GM23338 (cell line): Measurements from ENCODE around the gene GOLT1B. TPM values are rescaled to one million over a fixed set of nuclear protein-coding genes. Genes with fewer than 3 reads are reported as not detected.

Experiments used
- ATAC-seq: fragments of 200-7000 bp; cut with Tn5 transposase; 3 replicates; pipeline ENCODE4 v1.9.1; 2020
- DNase-seq: peaks from one replicate; pipeline ENCODE4 v3.0.0-alpha.2; 2015; ENCODE audit warnings: low spot score
- H2AFZ ChIP-seq: fragments of 200-600 bp; sonication (generic); 2 replicates; pipeline ENCODE4 v1.8.0; 2016; ENCODE audit warnings: antibody characterized with exemption, mild to moderate bottlenecking, moderate library complexity
- H3F3A ChIP-seq: fragments of 200-600 bp; sonication (generic); replicated peaks from 2 replicates; pipeline ENCODE4 v1.8.0; 2017; ENCODE audit warnings: antibody characterized with exemption, mixed run types, low read depth
- H3K27ac ChIP-seq: fragments of 200-600 bp; sonication (generic); 2 replicates; pipeline ENCODE4 v1.6.1; 2016; ENCODE audit warnings: low read depth
- H3K27me3 ChIP-seq: fragments of 200-600 bp; sonication (generic); 2 replicates; pipeline ENCODE4 v1.8.0; 2016; ENCODE audit warnings: mild to moderate bottlenecking, mixed run types, moderate library complexity; ENCODE audit not compliant: insufficient read depth
- H3K36me3 ChIP-seq: fragments of 200-600 bp; sonication (generic); 2 replicates; pipeline ENCODE4 v1.8.0; 2016; ENCODE audit warnings: mild to moderate bottlenecking; ENCODE audit not compliant: insufficient read depth
- H3K4me1 ChIP-seq: fragments of 200-600 bp; sonication (generic); 2 replicates; pipeline ENCODE4 v1.8.0; 2016; ENCODE audit warnings: mild to moderate bottlenecking, moderate library complexity; ENCODE audit not compliant: insufficient read depth
- H3K4me2 ChIP-seq: fragments of 200-600 bp; sonication (generic); 2 replicates; pipeline ENCODE4 v1.7.1; 2017; ENCODE audit warnings: mixed run types
- H3K4me3 ChIP-seq: fragments of 200-600 bp; sonication (generic); 2 replicates; pipeline ENCODE4 v1.6.1; 2016; ENCODE audit warnings: mixed run types
- H3K79me2 ChIP-seq: fragments of 200-600 bp; sonication (generic); replicated peaks from 2 replicates; pipeline ENCODE4 v1.8.0; 2017; ENCODE audit warnings: mild to moderate bottlenecking; ENCODE audit not compliant: insufficient read depth
- H3K9me2 ChIP-seq: fragments of 200-600 bp; sonication (generic); 2 replicates; pipeline ENCODE4 v1.8.0; 2017; ENCODE audit not compliant: insufficient read depth
- H4K20me1 ChIP-seq: fragments of 200-600 bp; sonication (generic); replicated peaks from 2 replicates; pipeline ENCODE4 v1.8.0; 2017; ENCODE audit warnings: mild to moderate bottlenecking; ENCODE audit not compliant: insufficient read depth
- H3K27ac Mint-ChIP-seq: 2 replicates; pipeline ENCODE4 v1.8.0; 2020; ENCODE audit warnings: inconsistent platforms, mild to moderate bottlenecking, moderate library complexity, mixed read lengths
- H3K27me3 Mint-ChIP-seq: 3 replicates; pipeline ENCODE4 v1.8.0; 2022; ENCODE audit warnings: low read depth, mild to moderate bottlenecking, moderate library complexity, mixed read lengths, inconsistent platforms; ENCODE audit not compliant: insufficient read depth, poor library complexity
- H3K36me3 Mint-ChIP-seq: 3 replicates; pipeline ENCODE4 v1.8.0; 2021; ENCODE audit warnings: low read depth, mild to moderate bottlenecking, inconsistent platforms, moderate library complexity, mixed read lengths
- H3K4me1 Mint-ChIP-seq: 3 replicates; pipeline ENCODE4 v1.8.0; 2020; ENCODE audit warnings: mild to moderate bottlenecking, inconsistent platforms, mixed read lengths
- H3K4me3 Mint-ChIP-seq: 3 replicates; pipeline ENCODE4 v1.8.0; 2021; ENCODE audit warnings: moderate library complexity, mild to moderate bottlenecking, inconsistent platforms, mixed read lengths
- H3K9me3 Mint-ChIP-seq: 3 replicates; pipeline ENCODE4 v1.8.0; 2020; ENCODE audit warnings: moderate library complexity, mild to moderate bottlenecking, inconsistent platforms, mixed read lengths
- CREB1 ChIP-seq: fragments of 250-450 bp; sonication (Bioruptor Pico); IDR thresholded peaks from 2 replicates; pipeline ENCODE4 v1.5.0; 2020; ENCODE audit warnings: low read depth, mild to moderate bottlenecking, moderate library complexity
- EZH2 ChIP-seq: fragments of 200-600 bp; sonication (generic); IDR thresholded peaks from one replicate; pipeline ENCODE4 v1.8.0; 2017; ENCODE audit warnings: antibody characterized with exemption, mild to moderate bottlenecking, low read depth; ENCODE audit not compliant: unreplicated experiment
- EZH2phosphoT487 ChIP-seq: fragments of 200-600 bp; sonication (generic); IDR thresholded peaks from one replicate; pipeline ENCODE4 v1.8.1; 2018; ENCODE audit warnings: antibody characterized with exemption; ENCODE audit not compliant: unreplicated experiment
- JUNB ChIP-seq: IDR thresholded peaks from one replicate; pipeline ENCODE4 v1.6.1; 2016; ENCODE audit warnings: antibody characterized with exemption; ENCODE audit not compliant: unreplicated experiment
- NANOG ChIP-seq: IDR thresholded peaks from 2 replicates; pipeline ENCODE4 v1.6.1; 2016; ENCODE audit warnings: antibody characterized with exemption, borderline replicate concordance
- POLR2AphosphoS5 ChIP-seq: IDR thresholded peaks from 2 replicates; pipeline ENCODE4 v1.6.1; 2016; ENCODE audit warnings: antibody characterized with exemption, low read depth
- STAT1 ChIP-seq: IDR thresholded peaks from one replicate; pipeline ENCODE4 v1.6.1; 2016; ENCODE audit warnings: antibody characterized with exemption; ENCODE audit not compliant: unreplicated experiment
- ZNF114 ChIP-seq: fragments of 250-450 bp; sonication (Bioruptor Pico); IDR thresholded peaks from 2 replicates; pipeline ENCODE4 v1.5.0; 2020; ENCODE audit warnings: mild to moderate bottlenecking, moderate library complexity
- ZNF331 ChIP-seq: fragments of 250-450 bp; sonication (Bioruptor Pico); IDR thresholded peaks from 2 replicates; pipeline ENCODE4 v1.5.0; 2020; ENCODE audit warnings: low read depth, mild to moderate bottlenecking, moderate library complexity
- polyA plus RNA-seq: library from polyadenylated mRNA; unstranded; fragments of >200 nt; fragmentation: Nextera tagmentation; extraction: Ambion mirVana; gene quantifications from 2 replicates; pipeline ENCODE4 v1.2.1, GENCODE V29; 2016
- total RNA-seq: library from RNA; depleted of rRNA; stranded (reverse); fragments of >200 nt; shearing (Covaris generic); gene quantifications from 2 replicates; pipeline ENCODE4 v1.2.3, GENCODE V29; 2014
- TF ChIP-seq, protein P1 (sequence below), 2 experiments: fragments of 200-600 bp in 1 of 2; sonication (generic) in 1 of 2; conservative IDR thresholded peaks; 2 replicates each; pipeline versions ENCODE4 v1.5.1 to v1.6.1; 2016 to 2017; ENCODE audit warnings: antibody characterized with exemption in 2 of 2, low read depth in 2 of 2, mild to moderate bottlenecking in 2 of 2, moderate library complexity in 1 of 2
- TF ChIP-seq, protein P2 (sequence below): fragments of 250-450 bp; sonication (Bioruptor Pico); IDR thresholded peaks from 2 replicates; pipeline ENCODE4 v1.5.0; 2020; ENCODE audit warnings: mild to moderate bottlenecking, moderate library complexity
- TF ChIP-seq, protein P3 (sequence below): IDR thresholded peaks from one replicate; pipeline ENCODE4 v1.6.1; 2018; ENCODE audit warnings: antibody characterized with exemption; ENCODE audit not compliant: unreplicated experiment
- TF ChIP-seq, protein P4 (sequence below): IDR thresholded peaks from 2 replicates; pipeline ENCODE4 v1.6.1; 2016; ENCODE audit warnings: antibody characterized with exemption

Gene GOLT1B
- total and polyA plus RNA-seq, 2 experiments from 2014 or later, result 24.3 to 41.7 TPM

DNA sequence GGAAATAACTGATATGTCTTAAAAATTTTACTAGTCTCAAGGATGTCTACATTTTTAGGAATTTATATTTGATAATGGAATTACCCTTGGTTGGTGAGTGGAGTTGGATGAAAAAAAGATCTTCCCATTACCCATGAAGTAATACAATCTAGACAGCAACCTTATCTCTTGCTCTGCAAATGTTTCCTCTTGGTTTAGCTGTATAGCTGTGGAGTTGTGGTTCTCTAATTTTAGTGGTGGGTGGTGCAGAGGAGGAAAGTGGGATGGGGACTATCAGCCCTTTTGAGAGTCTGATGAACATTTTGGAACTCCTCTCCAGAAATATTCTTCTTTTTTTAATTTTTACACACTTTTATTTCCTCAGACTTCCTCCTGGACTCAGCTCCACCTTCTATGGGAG, 41.6 kb downstream of the GOLT1B start:
- Histone ChIP-seq H3K4me3 (no peak overlapping the region), H3K4me1 (no peaks in the 10 kb centered on the region), H4K20me1 (no peaks in the 10 kb centered on the region), H3K36me3 (no peaks in the 10 kb centered on the region), H3K79me2 (no peaks in the 10 kb centered on the region), H2AFZ (no peak overlapping the region), H3K27ac (no peak overlapping the region), H3F3A (no peaks in the 10 kb centered on the region), H3K4me2 (no peak overlapping the region), H3K27me3 (no peaks in the 10 kb centered on the region), H3K9me2 (no peaks in the 10 kb centered on the region)
- no peak for DNase-seq
- H3K36me3 Mint-ChIP-seq, result no peaks in the 10 kb centered on the region
- no peak for ATAC-seq
- H3K4me1 Mint-ChIP-seq, result no peaks in the 10 kb centered on the region; the same call in 2 of the 3 replicates
- TF ChIP-seq POLR2AphosphoS5 (no peak), CREB1 (CRISPR knock-in tag) (no peak), JUNB (no peak), STAT1 (no peak), ZNF331 (CRISPR knock-in tag) (no peak), EZH2phosphoT487 (no peak), ZNF114 (CRISPR knock-in tag) (no peak), EZH2 (no peak), NANOG (no peak)
- TF ChIP-seq, protein P1, sequence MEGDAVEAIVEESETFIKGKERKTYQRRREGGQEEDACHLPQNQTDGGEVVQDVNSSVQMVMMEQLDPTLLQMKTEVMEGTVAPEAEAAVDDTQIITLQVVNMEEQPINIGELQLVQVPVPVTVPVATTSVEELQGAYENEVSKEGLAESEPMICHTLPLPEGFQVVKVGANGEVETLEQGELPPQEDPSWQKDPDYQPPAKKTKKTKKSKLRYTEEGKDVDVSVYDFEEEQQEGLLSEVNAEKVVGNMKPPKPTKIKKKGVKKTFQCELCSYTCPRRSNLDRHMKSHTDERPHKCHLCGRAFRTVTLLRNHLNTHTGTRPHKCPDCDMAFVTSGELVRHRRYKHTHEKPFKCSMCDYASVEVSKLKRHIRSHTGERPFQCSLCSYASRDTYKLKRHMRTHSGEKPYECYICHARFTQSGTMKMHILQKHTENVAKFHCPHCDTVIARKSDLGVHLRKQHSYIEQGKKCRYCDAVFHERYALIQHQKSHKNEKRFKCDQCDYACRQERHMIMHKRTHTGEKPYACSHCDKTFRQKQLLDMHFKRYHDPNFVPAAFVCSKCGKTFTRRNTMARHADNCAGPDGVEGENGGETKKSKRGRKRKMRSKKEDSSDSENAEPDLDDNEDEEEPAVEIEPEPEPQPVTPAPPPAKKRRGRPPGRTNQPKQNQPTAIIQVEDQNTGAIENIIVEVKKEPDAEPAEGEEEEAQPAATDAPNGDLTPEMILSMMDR (conservative IDR thresholded peaks at IDR 0.05; ENCODE audit: low read depth in 2 of 2), result no peak
- TF ChIP-seq, protein P2, sequence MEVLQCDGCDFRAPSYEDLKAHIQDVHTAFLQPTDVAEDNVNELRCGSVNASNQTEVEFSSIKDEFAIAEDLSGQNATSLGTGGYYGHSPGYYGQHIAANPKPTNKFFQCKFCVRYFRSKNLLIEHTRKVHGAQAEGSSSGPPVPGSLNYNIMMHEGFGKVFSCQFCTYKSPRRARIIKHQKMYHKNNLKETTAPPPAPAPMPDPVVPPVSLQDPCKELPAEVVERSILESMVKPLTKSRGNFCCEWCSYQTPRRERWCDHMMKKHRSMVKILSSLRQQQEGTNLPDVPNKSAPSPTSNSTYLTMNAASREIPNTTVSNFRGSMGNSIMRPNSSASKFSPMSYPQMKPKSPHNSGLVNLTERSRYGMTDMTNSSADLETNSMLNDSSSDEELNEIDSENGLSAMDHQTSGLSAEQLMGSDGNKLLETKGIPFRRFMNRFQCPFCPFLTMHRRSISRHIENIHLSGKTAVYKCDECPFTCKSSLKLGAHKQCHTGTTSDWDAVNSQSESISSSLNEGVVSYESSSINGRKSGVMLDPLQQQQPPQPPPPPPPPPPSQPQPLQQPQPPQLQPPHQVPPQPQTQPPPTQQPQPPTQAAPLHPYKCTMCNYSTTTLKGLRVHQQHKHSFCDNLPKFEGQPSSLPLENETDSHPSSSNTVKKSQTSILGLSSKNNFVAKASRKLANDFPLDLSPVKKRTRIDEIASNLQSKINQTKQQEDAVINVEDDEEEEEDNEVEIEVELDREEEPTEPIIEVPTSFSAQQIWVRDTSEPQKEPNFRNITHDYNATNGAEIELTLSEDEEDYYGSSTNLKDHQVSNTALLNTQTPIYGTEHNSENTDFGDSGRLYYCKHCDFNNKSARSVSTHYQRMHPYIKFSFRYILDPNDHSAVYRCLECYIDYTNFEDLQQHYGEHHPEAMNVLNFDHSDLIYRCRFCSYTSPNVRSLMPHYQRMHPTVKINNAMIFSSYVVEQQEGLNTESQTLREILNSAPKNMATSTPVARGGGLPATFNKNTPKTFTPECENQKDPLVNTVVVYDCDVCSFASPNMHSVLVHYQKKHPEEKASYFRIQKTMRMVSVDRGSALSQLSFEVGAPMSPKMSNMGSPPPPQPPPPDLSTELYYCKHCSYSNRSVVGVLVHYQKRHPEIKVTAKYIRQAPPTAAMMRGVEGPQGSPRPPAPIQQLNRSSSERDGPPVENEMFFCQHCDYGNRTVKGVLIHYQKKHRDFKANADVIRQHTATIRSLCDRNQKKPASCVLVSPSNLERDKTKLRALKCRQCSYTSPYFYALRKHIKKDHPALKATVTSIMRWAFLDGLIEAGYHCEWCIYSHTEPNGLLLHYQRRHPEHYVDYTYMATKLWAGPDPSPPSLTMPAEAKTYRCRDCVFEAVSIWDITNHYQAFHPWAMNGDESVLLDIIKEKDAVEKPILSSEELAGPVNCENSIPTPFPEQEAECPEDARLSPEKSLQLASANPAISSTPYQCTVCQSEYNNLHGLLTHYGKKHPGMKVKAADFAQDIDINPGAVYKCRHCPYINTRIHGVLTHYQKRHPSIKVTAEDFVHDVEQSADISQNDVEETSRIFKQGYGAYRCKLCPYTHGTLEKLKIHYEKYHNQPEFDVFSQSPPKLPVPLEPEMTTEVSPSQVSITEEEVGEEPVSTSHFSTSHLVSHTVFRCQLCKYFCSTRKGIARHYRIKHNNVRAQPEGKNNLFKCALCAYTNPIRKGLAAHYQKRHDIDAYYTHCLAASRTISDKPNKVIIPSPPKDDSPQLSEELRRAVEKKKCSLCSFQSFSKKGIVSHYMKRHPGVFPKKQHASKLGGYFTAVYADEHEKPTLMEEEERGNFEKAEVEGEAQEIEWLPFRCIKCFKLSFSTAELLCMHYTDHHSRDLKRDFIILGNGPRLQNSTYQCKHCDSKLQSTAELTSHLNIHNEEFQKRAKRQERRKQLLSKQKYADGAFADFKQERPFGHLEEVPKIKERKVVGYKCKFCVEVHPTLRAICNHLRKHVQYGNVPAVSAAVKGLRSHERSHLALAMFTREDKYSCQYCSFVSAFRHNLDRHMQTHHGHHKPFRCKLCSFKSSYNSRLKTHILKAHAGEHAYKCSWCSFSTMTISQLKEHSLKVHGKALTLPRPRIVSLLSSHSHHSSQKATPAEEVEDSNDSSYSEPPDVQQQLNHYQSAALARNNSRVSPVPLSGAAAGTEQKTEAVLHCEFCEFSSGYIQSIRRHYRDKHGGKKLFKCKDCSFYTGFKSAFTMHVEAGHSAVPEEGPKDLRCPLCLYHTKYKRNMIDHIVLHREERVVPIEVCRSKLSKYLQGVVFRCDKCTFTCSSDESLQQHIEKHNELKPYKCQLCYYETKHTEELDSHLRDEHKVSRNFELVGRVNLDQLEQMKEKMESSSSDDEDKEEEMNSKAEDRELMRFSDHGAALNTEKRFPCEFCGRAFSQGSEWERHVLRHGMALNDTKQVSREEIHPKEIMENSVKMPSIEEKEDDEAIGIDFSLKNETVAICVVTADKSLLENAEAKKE (CRISPR knock-in tag), result no peak
- TF ChIP-seq, protein P3, sequence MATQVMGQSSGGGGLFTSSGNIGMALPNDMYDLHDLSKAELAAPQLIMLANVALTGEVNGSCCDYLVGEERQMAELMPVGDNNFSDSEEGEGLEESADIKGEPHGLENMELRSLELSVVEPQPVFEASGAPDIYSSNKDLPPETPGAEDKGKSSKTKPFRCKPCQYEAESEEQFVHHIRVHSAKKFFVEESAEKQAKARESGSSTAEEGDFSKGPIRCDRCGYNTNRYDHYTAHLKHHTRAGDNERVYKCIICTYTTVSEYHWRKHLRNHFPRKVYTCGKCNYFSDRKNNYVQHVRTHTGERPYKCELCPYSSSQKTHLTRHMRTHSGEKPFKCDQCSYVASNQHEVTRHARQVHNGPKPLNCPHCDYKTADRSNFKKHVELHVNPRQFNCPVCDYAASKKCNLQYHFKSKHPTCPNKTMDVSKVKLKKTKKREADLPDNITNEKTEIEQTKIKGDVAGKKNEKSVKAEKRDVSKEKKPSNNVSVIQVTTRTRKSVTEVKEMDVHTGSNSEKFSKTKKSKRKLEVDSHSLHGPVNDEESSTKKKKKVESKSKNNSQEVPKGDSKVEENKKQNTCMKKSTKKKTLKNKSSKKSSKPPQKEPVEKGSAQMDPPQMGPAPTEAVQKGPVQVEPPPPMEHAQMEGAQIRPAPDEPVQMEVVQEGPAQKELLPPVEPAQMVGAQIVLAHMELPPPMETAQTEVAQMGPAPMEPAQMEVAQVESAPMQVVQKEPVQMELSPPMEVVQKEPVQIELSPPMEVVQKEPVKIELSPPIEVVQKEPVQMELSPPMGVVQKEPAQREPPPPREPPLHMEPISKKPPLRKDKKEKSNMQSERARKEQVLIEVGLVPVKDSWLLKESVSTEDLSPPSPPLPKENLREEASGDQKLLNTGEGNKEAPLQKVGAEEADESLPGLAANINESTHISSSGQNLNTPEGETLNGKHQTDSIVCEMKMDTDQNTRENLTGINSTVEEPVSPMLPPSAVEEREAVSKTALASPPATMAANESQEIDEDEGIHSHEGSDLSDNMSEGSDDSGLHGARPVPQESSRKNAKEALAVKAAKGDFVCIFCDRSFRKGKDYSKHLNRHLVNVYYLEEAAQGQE, result no peak
- TF ChIP-seq, protein P4, sequence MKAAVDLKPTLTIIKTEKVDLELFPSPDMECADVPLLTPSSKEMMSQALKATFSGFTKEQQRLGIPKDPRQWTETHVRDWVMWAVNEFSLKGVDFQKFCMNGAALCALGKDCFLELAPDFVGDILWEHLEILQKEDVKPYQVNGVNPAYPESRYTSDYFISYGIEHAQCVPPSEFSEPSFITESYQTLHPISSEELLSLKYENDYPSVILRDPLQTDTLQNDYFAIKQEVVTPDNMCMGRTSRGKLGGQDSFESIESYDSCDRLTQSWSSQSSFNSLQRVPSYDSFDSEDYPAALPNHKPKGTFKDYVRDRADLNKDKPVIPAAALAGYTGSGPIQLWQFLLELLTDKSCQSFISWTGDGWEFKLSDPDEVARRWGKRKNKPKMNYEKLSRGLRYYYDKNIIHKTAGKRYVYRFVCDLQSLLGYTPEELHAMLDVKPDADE, result no peak
- H3K9me3 Mint-ChIP-seq, result no peaks in the 10 kb centered on the region
- no peak overlapping the region for H3K4me3 Mint-ChIP-seq
- H3K27ac Mint-ChIP-seq, result no peak overlapping the region
- H3K27me3 Mint-ChIP-seq, result peaks cover 1% of the 10 kb centered on the region
